ENCODE results near the gene SORCS2. TPM values are rescaled to one million over a fixed set of nuclear protein-coding genes. Genes with fewer than 3 reads are reported as not detected.

Gene SORCS2
- polyA plus RNA-seq, 1 of the 3 experiments (the other 2 are of a cell fraction) = 1.6 TPM

GRCh38 chr4:7408166-7408565 lies 215.8 kb downstream of the SORCS2 start:
- WGBS (ENCODE audit: low lambda C conversion rate) = 69% methylated on average over 4 of the region's 4 CpGs
- Histone ChIP-seq H3F3A (replicated peaks; ENCODE audit: insufficient read depth) (no peaks in the 10 kb centered on the region), H3K27ac (ENCODE audit: low read depth in 2 of 2, low read length in 1 of 2) (no peak overlapping the region), H2AFZ (ENCODE audit: low read depth) (no peak overlapping the region), H3K4me3 (ENCODE audit: low read depth in 2 of 2, low read length in 1 of 2) (no peak overlapping the region), H4K20me1 (ENCODE audit: insufficient read depth) (no peaks in the 10 kb centered on the region), H3K4me2 (no peak overlapping the region), H3K79me2 (ENCODE audit: insufficient read depth) (no peaks in the 10 kb centered on the region), H3K9ac (no peak overlapping the region), H3K9me2 (no peaks in the 10 kb centered on the region), H3K4me1 (ENCODE audit: control insufficient read depth in 1 of 2, insufficient read depth in 2 of 2, low read depth in 1 of 2, low read length in 1 of 2) (peaks cover 0 to 14% of the 10 kb centered on the region in 2 experiments; a peak in 1 of 4 replicates), H3K36me3 (replicated peaks in 1 of 2; ENCODE audit: control insufficient read depth in 1 of 2, insufficient read depth in 2 of 2, low read length in 1 of 2) (no peaks in the 10 kb centered on the region), H3K9me3 (peaks cover 11% of the 10 kb centered on the region), H3K27me3 (ENCODE audit: insufficient read depth) (no peaks in the 10 kb centered on the region)
- DNase-seq = no peak
- ChIA-PET POLR2A (no interaction called here), CTCF (interaction anchor here (0.8 to 1.6 kb wide), 2 partner anchors 69 to 72 kb away, joined by 3 to 5 read pairs; no protein-coding TSS in a partner anchor)
- TF ChIP-seq, protein P1, sequence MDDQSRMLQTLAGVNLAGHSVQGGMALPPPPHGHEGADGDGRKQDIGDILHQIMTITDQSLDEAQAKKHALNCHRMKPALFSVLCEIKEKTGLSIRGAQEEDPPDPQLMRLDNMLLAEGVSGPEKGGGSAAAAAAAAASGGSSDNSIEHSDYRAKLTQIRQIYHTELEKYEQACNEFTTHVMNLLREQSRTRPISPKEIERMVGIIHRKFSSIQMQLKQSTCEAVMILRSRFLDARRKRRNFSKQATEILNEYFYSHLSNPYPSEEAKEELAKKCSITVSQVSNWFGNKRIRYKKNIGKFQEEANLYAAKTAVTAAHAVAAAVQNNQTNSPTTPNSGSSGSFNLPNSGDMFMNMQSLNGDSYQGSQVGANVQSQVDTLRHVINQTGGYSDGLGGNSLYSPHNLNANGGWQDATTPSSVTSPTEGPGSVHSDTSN (IDR thresholded peaks at IDR 0.05) = no peak
- no peak for TF ChIP-seq TAF1 (IDR thresholded peaks at IDR 0.05; ENCODE audit: borderline replicate concordance, low read depth, low read length)
- TF ChIP-seq SMC3 (IDR thresholded peaks at IDR 0.05; ENCODE audit: low read depth, low read length) = no peak
- no peak for TF ChIP-seq TCF12 (IDR thresholded peaks at IDR 0.05)
- no peak for TF ChIP-seq FOXM1 (IDR thresholded peaks at IDR 0.05; ENCODE audit: low read depth)
- no peak for TF ChIP-seq FOSL2 (IDR thresholded peaks at IDR 0.05; ENCODE audit: borderline replicate concordance, low read depth)
- TF ChIP-seq MAX (IDR thresholded peaks at IDR 0.05; ENCODE audit: low read depth) = no peak
- no peak for TF ChIP-seq NRF1 (IDR thresholded peaks at IDR 0.05; ENCODE audit: low read depth, low read length)
- no peak for TF ChIP-seq SIN3A (IDR thresholded peaks at IDR 0.05; ENCODE audit: borderline replicate concordance, low read depth, low read length)
- no peak for TF ChIP-seq JUND (IDR thresholded peaks at IDR 0.05)
- TF ChIP-seq, protein P2, sequence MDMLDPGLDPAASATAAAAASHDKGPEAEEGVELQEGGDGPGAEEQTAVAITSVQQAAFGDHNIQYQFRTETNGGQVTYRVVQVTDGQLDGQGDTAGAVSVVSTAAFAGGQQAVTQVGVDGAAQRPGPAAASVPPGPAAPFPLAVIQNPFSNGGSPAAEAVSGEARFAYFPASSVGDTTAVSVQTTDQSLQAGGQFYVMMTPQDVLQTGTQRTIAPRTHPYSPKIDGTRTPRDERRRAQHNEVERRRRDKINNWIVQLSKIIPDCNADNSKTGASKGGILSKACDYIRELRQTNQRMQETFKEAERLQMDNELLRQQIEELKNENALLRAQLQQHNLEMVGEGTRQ (IDR thresholded peaks at IDR 0.05; ENCODE audit: borderline replicate concordance, low read depth, low read length) = no peak
- no peak for TF ChIP-seq TEAD4 (IDR thresholded peaks at IDR 0.05; ENCODE audit: borderline replicate concordance, insufficient read depth)
- no peak for TF ChIP-seq GABPA (IDR thresholded peaks at IDR 0.05; ENCODE audit: low read depth)
- no peak for TF ChIP-seq IRF3 (IDR thresholded peaks at IDR 0.05; ENCODE audit: low read depth, low read length)
- TF ChIP-seq, protein P3, sequence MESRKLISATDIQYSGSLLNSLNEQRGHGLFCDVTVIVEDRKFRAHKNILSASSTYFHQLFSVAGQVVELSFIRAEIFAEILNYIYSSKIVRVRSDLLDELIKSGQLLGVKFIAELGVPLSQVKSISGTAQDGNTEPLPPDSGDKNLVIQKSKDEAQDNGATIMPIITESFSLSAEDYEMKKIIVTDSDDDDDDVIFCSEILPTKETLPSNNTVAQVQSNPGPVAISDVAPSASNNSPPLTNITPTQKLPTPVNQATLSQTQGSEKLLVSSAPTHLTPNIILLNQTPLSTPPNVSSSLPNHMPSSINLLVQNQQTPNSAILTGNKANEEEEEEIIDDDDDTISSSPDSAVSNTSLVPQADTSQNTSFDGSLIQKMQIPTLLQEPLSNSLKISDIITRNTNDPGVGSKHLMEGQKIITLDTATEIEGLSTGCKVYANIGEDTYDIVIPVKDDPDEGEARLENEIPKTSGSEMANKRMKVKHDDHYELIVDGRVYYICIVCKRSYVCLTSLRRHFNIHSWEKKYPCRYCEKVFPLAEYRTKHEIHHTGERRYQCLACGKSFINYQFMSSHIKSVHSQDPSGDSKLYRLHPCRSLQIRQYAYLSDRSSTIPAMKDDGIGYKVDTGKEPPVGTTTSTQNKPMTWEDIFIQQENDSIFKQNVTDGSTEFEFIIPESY (IDR thresholded peaks at IDR 0.05; ENCODE audit: borderline replicate concordance, low read depth) = no peak
- no peak for TF ChIP-seq RCOR1 (IDR thresholded peaks at IDR 0.05; ENCODE audit: low read length)
- TF ChIP-seq REST (IDR thresholded peaks at IDR 0.05; ENCODE audit: low read depth, low read length) = no peak
- TF ChIP-seq MXI1 (IDR thresholded peaks at IDR 0.05; ENCODE audit: low read depth, low read length) = no peak
- TF ChIP-seq RFX5 (IDR thresholded peaks at IDR 0.05; ENCODE audit: low read length) = no peak

All from SK-N-SH (cell line).